Stimulated activated naive CD8-positive, alpha-beta T cell treated with anti-CD3 and anti-CD28 coated beads, Interleukin-15, amount 100 ng/mL, for 72 hours (primary cell): ENCODE results near the gene CDC34.

ENCODE experiments used
- ATAC-seq: fragments of 150-1000 bp; cut with Tn5 transposase; 2 replicates; pipeline ENCODE4 v1.10.0; 2021; ENCODE audit warnings: mild to moderate bottlenecking, moderate library complexity
- DNase-seq, 2 donors: peaks; one replicate each; pipeline ENCODE4 v3.0.0; 2021 to 2022
- H3K27ac Mint-ChIP-seq, 2 donors: one replicate each; pipeline ENCODE4 v1.8.0; 2022; ENCODE audit warnings: mild to moderate bottlenecking in 2 of 2, mixed read lengths in 2 of 2, moderate library complexity in 2 of 2
- H3K27me3 Mint-ChIP-seq: one replicate; pipeline ENCODE4 v1.8.0; 2022; ENCODE audit warnings: mixed read lengths
- H3K4me1 Mint-ChIP-seq: one replicate; pipeline ENCODE4 v1.8.0; 2022; ENCODE audit warnings: mild to moderate bottlenecking, mixed read lengths
- H3K4me3 Mint-ChIP-seq, 2 donors: one replicate each; pipeline ENCODE4 v1.8.0; 2022; ENCODE audit warnings: mild to moderate bottlenecking in 2 of 2, mixed read lengths in 2 of 2, moderate library complexity in 1 of 2
- H3K9me3 Mint-ChIP-seq, 2 donors: one replicate each; pipeline ENCODE4 v1.8.0; 2022; ENCODE audit warnings: mixed read lengths in 2 of 2

CDC34 gene

GRCh38 chr19:543910-544608 lies 12.5 kb downstream of the CDC34 start, which contains the start of gene GZMM:
GZMM (plus strand) TSS chr19:544053; CDS start chr19:544072, 19 bp downstream.
- Mint-ChIP-seq H3K4me1 (peaks cover 33% of the 10 kb centered on the region), H3K4me3 (peak within 1 kb of the TSS; percentile 88 to 95), H3K9me3 (no peaks in the 10 kb centered on the region), H3K27me3 (no peaks in the 10 kb centered on the region), H3K27ac (peak within 1 kb of the TSS; percentile 91 to 94)
- peak; percentile 65 to 78 for DNase-seq
- ATAC-seq: peak; percentile 96

GRCh38 chr19:547117-547516 lies 15.6 kb downstream of the CDC34 start:
- no peak for ATAC-seq
- H3K4me1 Mint-ChIP-seq: peaks cover 41% of the 10 kb centered on the region
- no peak overlapping the region for H3K27ac Mint-ChIP-seq
- H3K9me3 Mint-ChIP-seq: no peaks in the 10 kb centered on the region
- H3K4me3 Mint-ChIP-seq: no peak overlapping the region
- DNase-seq: no peak
- no peaks in the 10 kb centered on the region for H3K27me3 Mint-ChIP-seq

- H3K4me1 Mint-ChIP-seq: peaks cover 40% of the 10 kb centered on the region
- peak overlapping the region; percentile 19 to 96 for H3K27ac Mint-ChIP-seq
- no peaks in the 10 kb centered on the region for H3K27me3 Mint-ChIP-seq
- ATAC-seq: no peak
- no peaks in the 10 kb centered on the region for H3K9me3 Mint-ChIP-seq
- DNase-seq: no peak
- H3K4me3 Mint-ChIP-seq: no peak overlapping the region
Observed at GRCh38 chr19:547836-548720, 16.5 kb downstream of the CDC34 start.

- Mint-ChIP-seq H3K4me3 (no peak overlapping the region), H3K27ac (no peak overlapping the region), H3K27me3 (no peaks in the 10 kb centered on the region), H3K9me3 (no peaks in the 10 kb centered on the region), H3K4me1 (peaks cover 29% of the 10 kb centered on the region)
- DNase-seq (no peak), ATAC-seq (peak; percentile 27)
Observed at GRCh38 chr19:548886-549830, 17.6 kb downstream of the CDC34 start.

GRCh38 chr19:554817-555216 lies 23.3 kb downstream of the CDC34 start:
- no peaks in the 10 kb centered on the region for H3K9me3 Mint-ChIP-seq
- no peak overlapping the region for H3K4me3 Mint-ChIP-seq
- peaks cover 12% of the 10 kb centered on the region for H3K4me1 Mint-ChIP-seq
- no peak overlapping the region for H3K27ac Mint-ChIP-seq
- ATAC-seq: no peak
- no peaks in the 10 kb centered on the region for H3K27me3 Mint-ChIP-seq
- DNase-seq: no peak

GRCh38 chr19:555474-555808 lies 23.9 kb downstream of the CDC34 start:
- H3K9me3 Mint-ChIP-seq: no peaks in the 10 kb centered on the region
- no peaks in the 10 kb centered on the region for H3K27me3 Mint-ChIP-seq
- peaks cover 12% of the 10 kb centered on the region for H3K4me1 Mint-ChIP-seq
- no peak for ATAC-seq
- no peak for DNase-seq
- no peak overlapping the region for H3K4me3 Mint-ChIP-seq
- H3K27ac Mint-ChIP-seq: no peak overlapping the region

GRCh38 chr19:556611-557382 lies 25.2 kb downstream of the CDC34 start:
- DNase-seq (no peak), ATAC-seq (peak; percentile 9)
- Mint-ChIP-seq H3K27me3 (no peaks in the 10 kb centered on the region), H3K27ac (no peak overlapping the region), H3K4me3 (no peak overlapping the region), H3K9me3 (no peaks in the 10 kb centered on the region), H3K4me1 (peaks cover 4% of the 10 kb centered on the region)

GRCh38 chr19:558770-559439 lies 27.3 kb downstream of the CDC34 start:
- H3K27me3 Mint-ChIP-seq: no peaks in the 10 kb centered on the region
- no peak for ATAC-seq
- H3K4me3 Mint-ChIP-seq: no peak overlapping the region
- H3K27ac Mint-ChIP-seq: no peak overlapping the region
- H3K4me1 Mint-ChIP-seq: peaks cover 4% of the 10 kb centered on the region
- no peaks in the 10 kb centered on the region for H3K9me3 Mint-ChIP-seq
- DNase-seq: no peak

GRCh38 chr19:560121-560520 lies 28.6 kb downstream of the CDC34 start:
- ATAC-seq (no peak), DNase-seq (no peak)
- Mint-ChIP-seq H3K4me1 (peaks cover 4% of the 10 kb centered on the region), H3K27ac (no peak overlapping the region), H3K27me3 (no peaks in the 10 kb centered on the region), H3K9me3 (no peaks in the 10 kb centered on the region), H3K4me3 (no peak overlapping the region)

- no peaks in the 10 kb centered on the region for H3K9me3 Mint-ChIP-seq
- H3K4me1 Mint-ChIP-seq: peaks cover 13% of the 10 kb centered on the region
- no peak overlapping the region for H3K27ac Mint-ChIP-seq
- no peak for ATAC-seq
- H3K27me3 Mint-ChIP-seq: no peaks in the 10 kb centered on the region
- no peak overlapping the region for H3K4me3 Mint-ChIP-seq
- DNase-seq: no peak
Observed at GRCh38 chr19:566403-566802, 34.8 kb downstream of the CDC34 start.

- Mint-ChIP-seq H3K9me3 (no peaks in the 10 kb centered on the region), H3K4me3 (no peak overlapping the region), H3K4me1 (peaks cover 15% of the 10 kb centered on the region), H3K27ac (no peak overlapping the region), H3K27me3 (no peaks in the 10 kb centered on the region)
- ATAC-seq (no peak), DNase-seq (no peak)
Observed at GRCh38 chr19:566844-567243, 35.3 kb downstream of the CDC34 start.

GRCh38 chr19:567296-567900 lies 35.8 kb downstream of the CDC34 start:
- Mint-ChIP-seq H3K4me3 (no peak overlapping the region), H3K27me3 (no peaks in the 10 kb centered on the region), H3K9me3 (no peaks in the 10 kb centered on the region), H3K27ac (no peak overlapping the region), H3K4me1 (peaks cover 19% of the 10 kb centered on the region)
- no peak for DNase-seq
- ATAC-seq: no peak

GRCh38 chr19:570251-570686 lies 38.7 kb downstream of the CDC34 start:
- DNase-seq (no peak), ATAC-seq (no peak)
- Mint-ChIP-seq H3K4me1 (peaks cover 41% of the 10 kb centered on the region), H3K27ac (peak overlapping the region in 1 of 2 donors; percentile 71), H3K9me3 (no peaks in the 10 kb centered on the region), H3K4me3 (peak overlapping the region in 1 of 2 donors; percentile 42), H3K27me3 (no peaks in the 10 kb centered on the region)
